Endothelial cell (in vitro differentiated cells): ENCODE results near the gene MITF. TPM values are rescaled to one million over a fixed set of nuclear protein-coding genes. Genes with fewer than 3 reads are reported as not detected.

Experiments used
- DNase-seq: peaks from one replicate; pipeline ENCODE4 v3.0.0; 2021; ENCODE audit warnings: low spot score
- H3K27ac Mint-ChIP-seq: one replicate; pipeline ENCODE4 v1.8.0; 2021; ENCODE audit warnings: mixed read lengths, inconsistent platforms; ENCODE audit not compliant: unreplicated experiment
- H3K27me3 Mint-ChIP-seq: one replicate; pipeline ENCODE4 v1.8.0; 2021; ENCODE audit warnings: mild to moderate bottlenecking, moderate library complexity, mixed read lengths, inconsistent platforms; ENCODE audit not compliant: unreplicated experiment
- H3K36me3 Mint-ChIP-seq: one replicate; pipeline ENCODE4 v1.8.0; 2021; ENCODE audit warnings: mild to moderate bottlenecking, low read depth, mixed read lengths, inconsistent platforms; ENCODE audit not compliant: unreplicated experiment
- H3K4me1 Mint-ChIP-seq: one replicate; pipeline ENCODE4 v1.8.0; 2021; ENCODE audit warnings: mild to moderate bottlenecking, mixed read lengths, inconsistent platforms; ENCODE audit not compliant: unreplicated experiment
- H3K4me3 Mint-ChIP-seq: one replicate; pipeline ENCODE4 v1.8.0; 2021; ENCODE audit warnings: mild to moderate bottlenecking, mixed read lengths, inconsistent platforms; ENCODE audit not compliant: unreplicated experiment
- H3K9me3 Mint-ChIP-seq: one replicate; pipeline ENCODE4 v1.8.0; 2021; ENCODE audit warnings: mixed read lengths, inconsistent platforms; ENCODE audit not compliant: unreplicated experiment
- CTCF ChIP-seq: fragments of 200-600 bp; sonication (generic); IDR thresholded peaks from one replicate; pipeline ENCODE4 v1.5.0; 2021; ENCODE audit warnings: antibody characterized with exemption; ENCODE audit not compliant: unreplicated experiment
- total RNA-seq: library from RNA; stranded (reverse); fragmentation: NEBNext Ultra II Directional; extraction: Animal tissue kit (Norgen Biotek cat#: 25700); gene quantifications from one replicate; pipeline ENCODE4 v1.2.1, GENCODE V29; 2021; ENCODE audit not compliant: unreplicated experiment

Gene MITF
- total RNA-seq, 1 donor from 2014 or later, result 1.7 TPM

GRCh38 chr3:69747511-69748258 lies 8.4 kb downstream of the MITF start:
- Mint-ChIP-seq H3K27me3 (no peaks in the 10 kb centered on the region), H3K36me3 (peaks cover 11% of the 10 kb centered on the region), H3K4me1 (peaks cover 9% of the 10 kb centered on the region), H3K9me3 (no peaks in the 10 kb centered on the region), H3K27ac (no peak overlapping the region), H3K4me3 (no peak overlapping the region)
- DNase-seq, result no peak
- TF ChIP-seq CTCF, result no peak

- no peak for TF ChIP-seq CTCF
- no peak overlapping the region for H3K27ac Mint-ChIP-seq
- peaks cover 7% of the 10 kb centered on the region for H3K4me1 Mint-ChIP-seq
- H3K27me3 Mint-ChIP-seq, result no peaks in the 10 kb centered on the region
- H3K4me3 Mint-ChIP-seq, result no peak overlapping the region
- DNase-seq, result no peak
- no peaks in the 10 kb centered on the region for H3K9me3 Mint-ChIP-seq
- H3K36me3 Mint-ChIP-seq, result peaks cover 11% of the 10 kb centered on the region
Measured at GRCh38 chr3:69748503-69748902, 9.2 kb downstream of the MITF start.

- peaks cover 13% of the 10 kb centered on the region for H3K36me3 Mint-ChIP-seq
- no peak for TF ChIP-seq CTCF
- H3K4me1 Mint-ChIP-seq, result peaks cover 3% of the 10 kb centered on the region
- H3K4me3 Mint-ChIP-seq, result no peak overlapping the region
- no peaks in the 10 kb centered on the region for H3K27me3 Mint-ChIP-seq
- no peak overlapping the region for H3K27ac Mint-ChIP-seq
- no peak for DNase-seq
- no peaks in the 10 kb centered on the region for H3K9me3 Mint-ChIP-seq
Measured at GRCh38 chr3:69749461-69749860, 10.2 kb downstream of the MITF start.

- peaks cover 14% of the 10 kb centered on the region for H3K36me3 Mint-ChIP-seq
- no peaks in the 10 kb centered on the region for H3K27me3 Mint-ChIP-seq
- peaks cover 3% of the 10 kb centered on the region for H3K4me1 Mint-ChIP-seq
- DNase-seq, result no peak
- H3K9me3 Mint-ChIP-seq, result no peaks in the 10 kb centered on the region
- H3K27ac Mint-ChIP-seq, result no peak overlapping the region
- H3K4me3 Mint-ChIP-seq, result no peak overlapping the region
- TF ChIP-seq CTCF, result no peak
Measured at GRCh38 chr3:69750549-69750948, 11.3 kb downstream of the MITF start.

GRCh38 chr3:69751074-69751476 lies 11.8 kb downstream of the MITF start:
- Mint-ChIP-seq H3K4me1 (peaks cover 3% of the 10 kb centered on the region), H3K36me3 (peaks cover 14% of the 10 kb centered on the region), H3K27me3 (no peaks in the 10 kb centered on the region), H3K27ac (no peak overlapping the region), H3K4me3 (no peak overlapping the region), H3K9me3 (no peaks in the 10 kb centered on the region)
- no peak for DNase-seq
- TF ChIP-seq CTCF, result no peak
